Stimulated activated CD8-positive, alpha-beta memory T cell treated with anti-CD3 and anti-CD28 coated beads, Interleukin-15, amount 100 ng/mL, for 4 hours (primary cell): ENCODE data around the gene SLC16A3.

Source experiments
- DNase-seq, 2 donors: peaks; one replicate each; pipeline ENCODE4 v3.0.0-alpha.2; 2020; ENCODE audit warnings: low read depth in 2 of 2

The SLC16A3 gene

GRCh38 chr17:82287013-82287867 lies 58.4 kb downstream of the SLC16A3 start:
- no peak for DNase-seq

- no peak for DNase-seq
Observed at GRCh38 chr17:82287868-82288801, 59.3 kb downstream of the SLC16A3 start.
